CD4-positive, alpha-beta T cell treated with Interferon alpha-2 for 1 hour (primary cell): ENCODE results near the gene TXNRD2.
"Not testable (repeated sequence)": the region's sequence is repeated elsewhere in the genome, so short reads cannot be mapped to it uniquely, and the experiment has no call there.

Source experiments
- DNase-seq, 2 donors: peaks; one replicate each; pipeline ENCODE4 v3.0.0-alpha.2; 2020 to 2022

TXNRD2 gene

GRCh38 chr22:19842393-19843106 lies 99.1 kb downstream of the TXNRD2 start:
- DNase-seq, result no peak

- no peak for DNase-seq
Observed at GRCh38 chr22:19841641-19842392, 99.8 kb downstream of the TXNRD2 start.

GRCh38 chr22:19840955-19841640 lies 100.5 kb downstream of the TXNRD2 start:
- no peak for DNase-seq

- DNase-seq, result no peak
Observed at GRCh38 chr22:19840059-19840458, 101.6 kb downstream of the TXNRD2 start.

GRCh38 chr22:19837915-19838314 lies 103.7 kb downstream of the TXNRD2 start:
- DNase-seq, result no peak

GRCh38 chr22:19836512-19836911 lies 105.1 kb downstream of the TXNRD2 start:
- DNase-seq, result no peak

- no peak for DNase-seq
Observed at GRCh38 chr22:19834599-19834998, 107.0 kb downstream of the TXNRD2 start.

- not testable (repeated sequence) for DNase-seq
Observed at GRCh38 chr22:19833327-19833726, 108.3 kb downstream of the TXNRD2 start.

- no peak for DNase-seq
Observed at GRCh38 chr22:19832476-19833108, 109.0 kb downstream of the TXNRD2 start.

GRCh38 chr22:19831979-19832378 lies 109.6 kb downstream of the TXNRD2 start:
- DNase-seq, result not testable (repeated sequence)

- no peak for DNase-seq
Observed at GRCh38 chr22:19831016-19831415, 110.6 kb downstream of the TXNRD2 start.

GRCh38 chr22:19828035-19828401 lies 113.6 kb downstream of the TXNRD2 start:
- no peak for DNase-seq

- no peak for DNase-seq
Observed at GRCh38 chr22:19827341-19828034, 114.1 kb downstream of the TXNRD2 start.

GRCh38 chr22:19826619-19826950 lies 115.0 kb downstream of the TXNRD2 start:
- DNase-seq, result no peak

- DNase-seq, result no peak
Observed at GRCh38 chr22:19825904-19826618, 115.6 kb downstream of the TXNRD2 start.
